ACC112 (cell line): Measurements from ENCODE around the gene ROR2.
"Not testable (repeated sequence)": the region's sequence is repeated elsewhere in the genome, so short reads cannot be mapped to it uniquely, and the experiment has no call there.

Source experiments
- H2AFZ ChIP-seq: fragments of 200-600 bp; sonication (generic); one replicate; pipeline ENCODE4 v1.6.0; 2017; ENCODE audit warnings: antibody characterized with exemption, low read length; ENCODE audit not compliant: unreplicated experiment
- H3K27ac ChIP-seq: fragments of 200-600 bp; sonication (generic); 2 replicates; pipeline ENCODE4 v1.5.1; 2014; ENCODE audit warnings: low read depth, mild to moderate bottlenecking, antibody characterized with exemption, low read length, moderate library complexity
- H3K27me3 ChIP-seq: fragments of 200-600 bp; sonication (generic); 2 replicates; pipeline ENCODE4 v1.6.1; 2014; ENCODE audit warnings: mild to moderate bottlenecking, antibody characterized with exemption, low read length, moderate library complexity, mixed read lengths; ENCODE audit not compliant: insufficient read depth
- H3K36me3 ChIP-seq: fragments of 200-600 bp; sonication (generic); 2 replicates; pipeline ENCODE4 v1.6.1; 2016; ENCODE audit warnings: mild to moderate bottlenecking, antibody characterized with exemption, low read length, moderate library complexity, mixed read lengths; ENCODE audit not compliant: insufficient read depth
- H3K4me1 ChIP-seq: fragments of 200-600 bp; sonication (generic); one replicate; pipeline ENCODE4 v1.6.1; 2016; ENCODE audit warnings: low read length, mixed read lengths; ENCODE audit not compliant: insufficient read depth, unreplicated experiment, control insufficient read depth
- H3K4me3 ChIP-seq: fragments of 200-600 bp; sonication (generic); 2 replicates; pipeline ENCODE4 v1.5.1; 2014; ENCODE audit warnings: mild to moderate bottlenecking, low read depth, low read length
- H3K79me2 ChIP-seq: fragments of 200-600 bp; sonication (generic); one replicate; pipeline ENCODE4 v1.6.0; 2016; ENCODE audit warnings: low read length; ENCODE audit not compliant: control insufficient read depth, unreplicated experiment, insufficient read depth

ROR2 gene

GRCh38 chr9:91949946-91950664 lies at the start of gene ROR2:
Gene ROR2, minus strand, starts transcription at chr9:91950228.
- Histone ChIP-seq H3K4me3 (peak within 1 kb of the TSS; percentile 86), H2AFZ (peak within 1 kb of the TSS; percentile 83), H3K27ac (no peak within 1 kb of the TSS), H3K79me2 (no peaks in the 10 kb centered on the region), H3K27me3 (peaks cover 30% of the 10 kb centered on the region), H3K4me1 (peaks cover 4% of the 10 kb centered on the region), H3K36me3 (no peaks in the 10 kb centered on the region)

- no peak overlapping the region for H3K4me3 ChIP-seq
- no peaks in the 10 kb centered on the region for H3K79me2 ChIP-seq
- H3K4me1 ChIP-seq: peaks cover 3% of the 10 kb centered on the region
- H3K27ac ChIP-seq: no peak overlapping the region
- no peaks in the 10 kb centered on the region for H3K36me3 ChIP-seq
- no peak overlapping the region for H2AFZ ChIP-seq
- H3K27me3 ChIP-seq: peaks cover 66% of the 10 kb centered on the region
Observed at GRCh38 chr9:91995000-91995655, 45.1 kb upstream of the ROR2 start.

- H2AFZ ChIP-seq: no peak overlapping the region
- no peaks in the 10 kb centered on the region for H3K36me3 ChIP-seq
- H3K79me2 ChIP-seq: no peaks in the 10 kb centered on the region
- peaks cover 62% of the 10 kb centered on the region for H3K27me3 ChIP-seq
- H3K4me1 ChIP-seq: peaks cover 3% of the 10 kb centered on the region
- no peak overlapping the region for H3K4me3 ChIP-seq
- H3K27ac ChIP-seq: no peak overlapping the region
Observed at GRCh38 chr9:91994422-91994821, 44.4 kb upstream of the ROR2 start.

- Histone ChIP-seq H2AFZ (peak overlapping the region; percentile 99), H3K27ac (no peak overlapping the region)
Observed at GRCh38 chr9:91992461-91993041, 42.5 kb upstream of the ROR2 start.

GRCh38 chr9:91991721-91992341 lies 41.8 kb upstream of the ROR2 start:
- peaks cover 3% of the 10 kb centered on the region for H3K4me1 ChIP-seq
- H3K4me3 ChIP-seq: peak overlapping the region; percentile 78
- H3K27ac ChIP-seq: no peak overlapping the region
- H3K79me2 ChIP-seq: no peaks in the 10 kb centered on the region
- no peaks in the 10 kb centered on the region for H3K36me3 ChIP-seq
- H3K27me3 ChIP-seq: peaks cover 47% of the 10 kb centered on the region
- H2AFZ ChIP-seq: peak overlapping the region; percentile 99

More at GRCh38 chr9:91992461-91993041, 42.5 kb upstream of the ROR2 start:
- Histone ChIP-seq H3K36me3 (no peaks in the 10 kb centered on the region), H3K79me2 (no peaks in the 10 kb centered on the region), H3K27me3 (peaks cover 47% of the 10 kb centered on the region), H3K4me3 (peak overlapping the region; percentile 78), H3K4me1 (peaks cover 3% of the 10 kb centered on the region)

- H3K27ac ChIP-seq: no peak overlapping the region
- H3K4me1 ChIP-seq: no peaks in the 10 kb centered on the region
- no peak overlapping the region for H2AFZ ChIP-seq
Observed at GRCh38 chr9:91986248-91986647, 36.2 kb upstream of the ROR2 start.

GRCh38 chr9:91985692-91986091 lies 35.7 kb upstream of the ROR2 start:
- H3K27ac ChIP-seq: no peak overlapping the region
- no peaks in the 10 kb centered on the region for H3K4me1 ChIP-seq
- H3K36me3 ChIP-seq: no peaks in the 10 kb centered on the region
- H3K27me3 ChIP-seq: peaks cover 11% of the 10 kb centered on the region; the same call in 1 of the 2 replicates
- H3K79me2 ChIP-seq: no peaks in the 10 kb centered on the region
- H3K4me3 ChIP-seq: no peak overlapping the region
- no peak overlapping the region for H2AFZ ChIP-seq

More at GRCh38 chr9:91986248-91986647, 36.2 kb upstream of the ROR2 start:
- no peak overlapping the region for H3K4me3 ChIP-seq
- no peaks in the 10 kb centered on the region for H3K79me2 ChIP-seq
- peaks cover 16% of the 10 kb centered on the region; the same call in 1 of the 2 replicates for H3K27me3 ChIP-seq
- no peaks in the 10 kb centered on the region for H3K36me3 ChIP-seq

GRCh38 chr9:91978740-91979414 lies 28.8 kb upstream of the ROR2 start:
- Histone ChIP-seq H3K27ac (peak overlapping the region; percentile 55), H3K27me3 (peaks cover 6% of the 10 kb centered on the region; the same call in 1 of the 2 replicates), H3K36me3 (no peaks in the 10 kb centered on the region), H3K4me3 (no peak overlapping the region; the same call in 1 of the 2 replicates), H3K79me2 (no peaks in the 10 kb centered on the region), H3K4me1 (peaks cover 15% of the 10 kb centered on the region), H2AFZ (peak overlapping the region; percentile 43)

- H3K27me3 ChIP-seq: peaks cover 23% of the 10 kb centered on the region
- H3K79me2 ChIP-seq, H3K4me3 ChIP-seq, H3K27ac ChIP-seq, H2AFZ ChIP-seq, H3K36me3 ChIP-seq: not testable (repeated sequence)
- peaks cover 15% of the 10 kb centered on the region for H3K4me1 ChIP-seq
Observed at GRCh38 chr9:91975254-91975653, 25.2 kb upstream of the ROR2 start.

GRCh38 chr9:91972711-91973110 lies 22.7 kb upstream of the ROR2 start:
- Histone ChIP-seq H3K27me3 (peaks cover 34% of the 10 kb centered on the region), H2AFZ (no peak overlapping the region), H3K27ac (no peak overlapping the region), H3K79me2 (no peaks in the 10 kb centered on the region), H3K36me3 (no peaks in the 10 kb centered on the region), H3K4me3 (no peak overlapping the region), H3K4me1 (no peaks in the 10 kb centered on the region)
